IMR-90 (cell line): ENCODE data around the gene PTP4A2.

ENCODE experiments used
- BHLHE40 ChIP-seq: fragments of 150-350 bp; IDR thresholded peaks from 2 replicates; pipeline ENCODE4 v1.6.1; 2016; ENCODE audit warnings: mild to moderate bottlenecking, low read depth, low read length
- CTCF ChIP-seq: conservative IDR thresholded peaks from 2 replicates; pipeline ENCODE4 v1.5.1; 2012; ENCODE audit warnings: mild to moderate bottlenecking, low read depth, low read length, improper control_type of control experiment
- MAZ ChIP-seq: IDR thresholded peaks from 2 replicates; pipeline ENCODE4 v1.6.1; 2012; ENCODE audit warnings: low read depth, mild to moderate bottlenecking, low read length, improper control_type of control experiment, moderate library complexity, borderline replicate concordance
- MXI1 ChIP-seq: IDR thresholded peaks from 2 replicates; pipeline ENCODE4 v1.6.1; 2012; ENCODE audit warnings: low read depth, mild to moderate bottlenecking, low read length, moderate library complexity, borderline replicate concordance
- NFE2L2 ChIP-seq: fragments of 150-350 bp; IDR thresholded peaks from 2 replicates; pipeline ENCODE4 v1.6.1; 2016; ENCODE audit warnings: low read depth, mild to moderate bottlenecking, low read length
- POLR2A ChIP-seq: IDR thresholded peaks from 2 replicates; pipeline ENCODE4 v1.6.1; 2012; ENCODE audit warnings: mild to moderate bottlenecking, low read depth, low read length
- RAD21 ChIP-seq: IDR thresholded peaks from 2 replicates; pipeline ENCODE4 v1.6.1; 2012; ENCODE audit warnings: low read length, improper control_type of control experiment
- RCOR1 ChIP-seq: IDR thresholded peaks from 2 replicates; pipeline ENCODE4 v1.6.1; 2012; ENCODE audit warnings: mild to moderate bottlenecking, low read length, improper control_type of control experiment; ENCODE audit not compliant: insufficient replicate concordance
- RFX5 ChIP-seq: IDR thresholded peaks from 2 replicates; pipeline ENCODE4 v1.8.0; 2012; ENCODE audit warnings: low read depth, mild to moderate bottlenecking, low read length, moderate library complexity
- SMC3 ChIP-seq: fragments of 150-350 bp; IDR thresholded peaks from 2 replicates; pipeline ENCODE4 v1.6.1; 2016; ENCODE audit warnings: low read depth, mild to moderate bottlenecking, antibody characterized with exemption, low read length, moderate library complexity
- USF2 ChIP-seq: fragments of 150-350 bp; IDR thresholded peaks from 2 replicates; pipeline ENCODE4 v1.6.1; 2017; ENCODE audit warnings: mild to moderate bottlenecking, antibody characterized with exemption, low read length, low read depth

- no peak for TF ChIP-seq RCOR1
- no peak for TF ChIP-seq CTCF
- TF ChIP-seq BHLHE40, result no peak
- no peak for TF ChIP-seq NFE2L2
- no peak for TF ChIP-seq POLR2A
- TF ChIP-seq RFX5, result no peak
- no peak for TF ChIP-seq USF2
- no peak for TF ChIP-seq MXI1
- no peak for TF ChIP-seq SMC3
- no peak for TF ChIP-seq MAZ
- TF ChIP-seq RAD21, result no peak
Observed at GRCh38 chr1:31915438-31915837, 22.7 kb downstream of the PTP4A2 start.
